Activated CD4-positive, alpha-beta T cell treated with anti-CD3 and anti-CD28 coated beads for 1 hour (primary cell): ENCODE measurements around the gene IL10RA.

ENCODE experiments used
- DNase-seq: peaks from one replicate; pipeline ENCODE4 v3.0.0-alpha.2; 2020

The IL10RA gene

DNA sequence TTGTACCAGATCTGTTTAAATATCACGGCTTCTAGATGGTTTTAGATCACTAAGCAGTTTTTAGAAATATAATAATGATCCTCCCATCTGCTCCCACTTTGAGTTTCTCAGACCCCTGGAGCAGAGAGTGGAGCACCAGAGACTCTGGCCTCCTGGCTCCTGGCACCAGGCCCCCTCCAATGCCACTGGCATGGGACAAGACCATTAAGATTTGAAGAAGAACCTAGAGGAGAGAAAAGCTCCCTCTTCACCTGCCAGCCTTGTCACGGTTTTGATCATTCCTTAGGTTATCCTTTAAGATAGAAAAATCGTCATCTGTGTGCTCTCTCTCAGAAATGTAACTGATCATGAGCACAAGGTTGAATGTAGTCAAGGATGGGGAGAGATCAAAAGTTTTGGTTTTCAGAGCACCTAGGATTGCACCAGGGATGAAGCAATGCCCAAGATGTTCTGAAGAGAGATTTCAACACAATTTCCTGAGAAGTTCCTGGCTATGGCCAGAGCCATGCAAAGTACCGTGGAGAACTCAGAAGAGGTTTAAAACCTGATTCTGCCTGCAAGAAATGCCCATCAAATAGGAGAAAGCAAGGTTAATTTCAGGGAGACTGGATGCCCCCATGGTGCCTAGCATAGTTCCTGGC is 22.2 kb downstream of the IL10RA start:
- no peak for DNase-seq

DNA sequence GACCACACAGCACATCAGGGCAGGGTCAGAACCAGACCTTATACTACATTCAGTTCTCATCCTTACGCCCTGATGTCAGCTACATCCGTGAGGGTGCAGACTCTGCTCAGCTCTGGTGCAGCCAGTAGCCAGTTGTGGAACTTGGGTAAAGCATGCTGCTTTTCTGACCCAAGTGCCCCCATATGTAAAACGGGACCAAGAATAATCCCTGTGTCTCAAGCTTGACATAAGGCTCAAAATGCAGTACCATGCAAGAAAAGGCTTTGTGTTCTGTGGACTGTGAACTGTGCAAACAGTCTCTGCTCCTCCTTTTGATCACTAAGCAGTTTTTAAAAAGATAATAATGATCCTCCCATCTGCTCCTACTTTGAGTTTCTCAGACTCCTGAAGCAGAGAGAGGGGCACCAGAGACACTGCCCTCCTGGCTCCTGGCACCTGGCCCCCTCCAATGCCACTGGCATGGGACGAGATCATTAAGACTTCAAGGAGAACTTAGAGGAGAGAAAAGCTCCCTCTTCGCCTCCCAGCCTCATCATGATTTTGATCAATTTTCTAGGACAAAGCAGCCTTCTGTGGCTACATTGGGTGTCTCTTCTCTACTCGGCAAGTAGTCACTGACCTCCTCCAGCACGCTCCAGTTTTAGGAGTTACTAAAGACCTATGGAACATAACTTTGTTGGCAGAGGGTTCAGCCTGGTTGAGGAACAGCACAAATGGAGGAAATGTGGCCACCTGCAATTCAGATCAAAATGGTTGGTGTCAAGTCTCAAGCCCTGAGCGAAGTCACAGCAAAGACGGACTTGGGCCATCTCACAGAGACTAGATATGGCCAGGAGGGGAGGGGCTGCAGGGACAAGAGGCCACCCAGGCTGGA is 23.9 kb downstream of the IL10RA start:
- no peak for DNase-seq

DNA sequence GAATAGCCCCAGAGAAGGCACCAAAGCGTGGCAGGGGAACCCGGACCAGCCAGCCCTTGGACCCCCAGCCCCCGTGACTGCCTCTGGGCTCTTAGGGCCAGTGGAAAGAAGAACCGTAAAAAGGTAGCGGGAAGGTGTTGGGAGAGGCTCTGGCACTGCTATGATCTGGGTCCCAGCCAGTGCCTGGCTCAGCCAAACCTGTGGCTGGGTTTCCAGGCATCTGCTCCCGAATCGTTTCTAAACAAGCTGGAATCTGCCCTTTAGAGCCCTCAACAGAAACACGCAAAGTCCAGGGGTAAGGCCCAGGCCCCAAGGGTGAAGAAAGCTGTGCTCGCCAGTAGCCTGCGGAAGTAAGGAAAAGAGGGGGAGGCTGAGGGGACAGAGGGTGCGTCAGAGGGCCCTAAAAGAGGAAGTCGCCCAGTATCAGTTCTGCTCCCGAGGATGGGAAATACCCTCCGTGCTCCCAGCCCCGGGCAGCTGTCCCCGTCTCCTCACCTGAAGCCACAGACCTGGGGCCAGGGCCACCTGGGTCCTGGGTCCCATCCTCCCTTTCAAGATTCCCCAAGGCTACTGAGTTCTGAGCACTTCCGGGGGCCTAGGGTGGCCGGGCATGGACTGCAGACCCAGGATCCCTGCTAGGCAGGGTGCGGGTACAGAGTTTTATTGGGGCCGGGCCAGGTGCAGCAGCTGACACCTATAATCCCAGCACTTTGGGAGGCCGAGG is 24.7 kb downstream of the IL10RA start:
- no peak for DNase-seq

DNA sequence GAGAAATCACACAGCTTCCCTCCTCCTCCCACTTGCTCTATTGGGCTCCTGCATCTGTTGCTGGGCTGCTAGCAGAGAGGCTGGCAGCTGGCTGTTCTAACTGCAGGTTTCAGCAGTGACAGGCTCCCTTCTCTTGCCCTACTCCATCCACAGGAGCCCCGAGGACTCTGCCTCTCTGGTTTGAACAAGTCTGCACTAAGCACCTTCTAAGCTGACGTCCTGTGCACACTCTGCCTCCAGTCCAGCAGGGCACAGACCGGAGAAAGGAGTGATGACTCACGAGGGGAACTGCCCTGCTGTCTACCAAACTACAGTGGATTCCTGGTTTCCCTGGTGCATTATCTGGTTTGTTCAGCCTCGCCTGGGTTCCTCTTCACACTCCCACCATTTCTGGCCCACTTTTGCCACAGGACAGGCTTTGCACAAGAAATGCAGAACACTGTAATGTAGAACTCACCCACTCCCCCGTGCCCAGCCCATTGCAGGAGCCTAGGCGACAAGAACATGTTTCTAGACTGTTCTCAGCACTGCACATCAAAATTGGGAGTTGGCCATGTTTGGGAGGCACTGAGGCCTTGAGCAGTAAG is 26.0 kb downstream of the IL10RA start:
- DNase-seq, result no peak

DNA sequence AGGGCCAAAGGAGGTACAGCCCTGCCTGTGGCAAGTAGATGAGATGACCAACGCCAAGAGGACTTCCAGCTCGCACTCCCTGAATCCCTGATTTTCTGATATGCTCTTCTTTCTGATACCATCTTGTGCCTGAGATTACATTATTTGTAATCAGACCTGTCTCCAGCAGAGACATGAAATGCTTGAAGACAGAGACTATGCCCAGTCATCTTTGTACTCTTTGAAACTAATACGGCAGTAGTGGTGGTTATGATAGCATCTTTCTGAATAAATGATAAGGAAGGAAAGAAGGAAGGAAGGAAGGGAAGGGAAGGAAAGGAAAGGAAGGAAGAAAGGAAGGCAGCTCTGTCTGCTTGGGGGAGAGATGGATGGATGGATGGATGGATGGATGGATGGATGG is 27.8 kb downstream of the IL10RA start:
- no peak for DNase-seq

DNA sequence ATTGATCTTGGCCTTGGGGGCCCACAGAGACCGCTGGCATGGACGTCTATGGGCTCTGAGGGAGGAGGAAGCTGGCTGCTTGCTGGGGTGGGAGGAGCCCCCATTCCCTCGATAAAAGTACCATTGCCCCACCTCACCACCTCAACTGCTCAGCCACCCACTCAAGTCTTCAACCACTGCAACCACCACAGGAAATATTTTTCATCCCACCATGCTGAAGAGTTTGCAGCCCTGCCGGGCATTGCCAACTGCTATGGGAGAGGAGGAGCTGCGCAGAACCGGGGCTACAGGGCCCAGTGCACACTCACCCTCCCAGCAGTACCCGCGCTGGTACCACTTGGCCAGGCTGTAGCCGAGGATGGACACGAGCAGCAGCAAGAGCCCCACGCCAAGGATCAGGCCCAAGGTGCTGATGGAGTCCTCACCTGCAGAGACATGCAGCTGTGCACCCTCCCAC is 29.2 kb downstream of the IL10RA start:
- no peak for DNase-seq

DNA sequence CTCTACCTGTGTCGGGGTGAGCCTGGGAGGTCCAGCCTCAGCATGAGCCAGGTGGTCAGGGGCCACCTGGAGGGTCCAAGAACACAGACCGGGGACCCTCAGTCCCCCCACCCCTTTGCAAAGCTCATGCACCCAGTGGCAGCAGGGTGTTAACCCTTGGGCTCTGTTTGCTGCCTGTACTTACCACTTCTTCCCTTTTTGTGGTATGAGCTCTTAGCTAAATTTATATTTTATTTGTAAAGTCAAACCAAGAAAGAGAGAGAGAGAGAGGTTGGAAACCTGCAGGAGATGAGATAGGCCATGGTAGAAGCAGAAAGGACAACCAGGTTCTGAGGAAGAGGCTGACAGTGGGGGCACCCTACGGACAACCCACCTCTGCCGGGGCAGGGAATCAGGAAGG is 29.9 kb downstream of the IL10RA start:
- DNase-seq, result no peak

DNA sequence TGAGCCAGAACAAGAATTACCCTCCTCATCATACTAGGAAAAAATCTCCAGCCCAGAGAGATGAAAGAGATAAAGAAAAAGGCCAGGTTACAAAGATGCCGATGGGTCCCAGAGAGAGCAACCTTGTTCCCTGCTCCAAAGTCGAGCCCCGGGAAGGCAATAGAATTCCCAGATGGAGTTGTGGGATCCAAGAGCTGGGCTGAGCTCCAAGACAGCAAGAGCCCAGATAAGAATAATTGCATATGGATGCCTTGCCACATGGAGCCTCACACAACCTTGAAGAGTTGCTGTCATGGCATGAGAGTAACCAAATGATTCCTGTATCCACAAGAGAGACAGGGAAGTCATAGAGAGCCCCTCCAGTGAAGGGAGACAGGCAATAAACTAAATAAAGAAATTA is 30.9 kb downstream of the IL10RA start:
- no peak for DNase-seq

DNA sequence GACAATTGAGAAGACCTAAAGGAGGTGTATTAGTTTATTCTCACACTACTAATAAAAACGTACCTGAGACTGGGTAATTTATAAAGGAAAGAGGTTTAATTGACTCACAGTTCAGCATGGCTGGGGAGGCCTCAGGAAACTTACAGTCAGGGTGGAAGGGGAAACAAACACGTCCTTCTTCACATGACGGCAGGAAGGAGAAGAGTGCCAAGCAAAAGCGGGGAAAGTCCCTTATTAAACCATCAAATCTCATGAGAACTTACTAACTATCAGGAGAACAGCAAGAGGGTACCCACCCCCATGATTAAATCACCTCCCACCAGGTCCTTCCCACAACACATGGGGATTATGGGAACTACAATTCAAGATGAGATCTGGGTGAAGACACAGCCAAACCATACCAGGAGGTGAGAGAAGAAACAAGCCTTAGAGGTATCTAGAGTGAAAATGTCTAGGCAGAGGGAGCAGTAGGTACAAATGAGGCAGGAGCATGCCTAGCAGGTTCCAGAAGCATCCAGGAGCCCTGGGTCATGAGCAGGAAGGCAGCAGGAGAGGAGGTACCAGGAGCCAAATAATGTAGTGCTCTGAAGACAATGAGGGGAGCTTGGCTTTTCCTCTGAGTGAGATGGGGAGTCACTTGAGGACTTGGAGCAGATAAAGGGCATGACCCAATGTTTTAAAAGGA is 31.6 kb downstream of the IL10RA start:
- no peak for DNase-seq

DNA sequence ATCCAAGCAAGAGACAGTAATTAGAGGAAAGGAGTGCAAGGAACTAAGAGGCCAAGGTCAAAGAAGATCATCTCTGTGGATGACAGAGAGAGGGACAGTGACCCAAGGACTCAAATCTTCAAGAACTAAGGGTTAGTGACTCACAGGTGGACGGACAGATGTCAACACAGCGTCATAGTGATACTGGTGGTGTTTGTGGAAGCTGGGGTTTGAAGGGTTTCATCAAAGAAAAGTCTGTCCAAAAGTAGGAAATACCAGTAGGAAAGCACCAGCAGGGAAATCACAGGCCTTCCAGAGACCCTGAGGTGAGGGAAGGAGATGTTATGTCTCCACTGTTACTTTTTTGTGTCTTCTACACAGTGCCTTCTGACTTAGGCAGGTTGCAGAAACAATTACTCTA is 32.2 kb downstream of the IL10RA start:
- DNase-seq, result no peak

DNA sequence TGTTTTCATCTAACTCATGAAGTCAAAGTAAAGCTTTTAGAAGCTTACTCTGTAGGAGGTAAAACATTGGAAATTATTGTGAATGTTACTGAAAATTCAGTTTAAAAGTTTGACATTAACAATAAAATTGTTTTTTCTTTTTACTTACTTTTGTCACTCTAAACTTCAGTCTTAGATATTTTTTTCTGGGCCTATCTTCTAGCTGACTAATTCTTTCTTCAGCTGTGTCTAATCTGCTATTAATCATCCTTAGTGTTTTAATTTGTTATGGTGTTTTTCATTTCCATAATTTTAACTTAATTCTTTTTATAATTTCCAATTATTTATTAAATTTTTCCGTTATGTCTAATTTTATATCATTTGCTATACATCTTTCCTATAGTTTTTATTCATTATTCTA is 35.0 kb downstream of the IL10RA start:
- DNase-seq, result no peak

DNA sequence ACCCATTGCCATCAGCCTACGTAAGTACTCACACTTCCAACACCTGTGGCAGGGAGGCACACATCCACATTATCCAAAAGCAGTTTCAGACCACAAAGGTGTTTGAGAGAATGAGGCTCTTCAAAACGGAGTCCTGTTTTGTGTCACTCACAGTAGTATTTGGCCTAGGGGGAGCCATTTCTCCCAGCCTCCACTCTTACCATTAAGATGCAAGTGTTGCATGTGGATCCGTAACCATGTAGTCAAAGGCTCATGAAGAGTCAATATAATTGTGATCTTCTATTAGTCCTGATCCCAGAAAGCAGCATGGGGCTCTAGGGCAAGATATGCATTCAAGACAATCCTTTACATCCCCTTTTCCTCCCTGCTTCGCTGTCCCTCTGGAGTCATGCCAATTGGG is 41.5 kb downstream of the IL10RA start:
- no peak for DNase-seq

DNA sequence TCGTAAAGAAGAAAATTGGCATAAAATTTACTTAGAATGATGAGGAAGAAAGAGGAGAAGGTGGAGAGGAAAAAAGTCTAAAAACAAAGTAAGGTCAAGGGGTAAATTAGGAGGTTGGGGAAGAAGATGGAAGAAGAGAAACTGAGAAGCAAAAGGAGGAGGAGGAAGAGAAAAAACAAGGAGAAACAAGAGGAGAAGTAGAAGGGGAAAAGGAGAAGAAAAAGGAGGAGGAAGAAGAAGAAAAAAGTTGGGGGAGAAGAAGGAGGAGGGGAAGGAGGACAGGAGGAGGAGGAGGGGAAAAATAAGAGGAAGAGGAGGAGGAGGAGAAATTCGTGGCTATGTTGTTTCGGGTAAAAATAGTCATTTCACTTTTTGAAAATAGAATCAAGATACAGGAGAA is 42.4 kb downstream of the IL10RA start:
- no peak for DNase-seq

DNA sequence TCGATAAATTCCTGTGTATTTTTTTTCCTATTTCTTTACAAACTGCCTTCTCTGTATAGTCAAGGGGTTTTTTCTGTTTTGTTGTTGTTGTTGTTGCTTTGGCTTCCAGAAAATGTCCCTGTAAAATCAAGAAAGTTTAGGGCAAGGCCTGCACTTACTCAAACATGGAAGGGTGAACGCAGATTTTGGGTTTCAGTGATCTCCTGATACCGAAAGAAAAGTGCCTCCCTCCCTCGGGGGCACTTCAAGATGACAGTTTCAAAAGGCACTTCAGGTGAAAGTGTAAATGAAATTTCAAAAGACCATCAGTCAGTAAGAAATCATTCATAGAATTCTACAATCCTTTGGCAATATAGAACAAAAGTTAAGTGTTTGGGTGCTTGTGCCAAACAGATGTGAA is 47.2 kb downstream of the IL10RA start:
- no peak for DNase-seq

DNA sequence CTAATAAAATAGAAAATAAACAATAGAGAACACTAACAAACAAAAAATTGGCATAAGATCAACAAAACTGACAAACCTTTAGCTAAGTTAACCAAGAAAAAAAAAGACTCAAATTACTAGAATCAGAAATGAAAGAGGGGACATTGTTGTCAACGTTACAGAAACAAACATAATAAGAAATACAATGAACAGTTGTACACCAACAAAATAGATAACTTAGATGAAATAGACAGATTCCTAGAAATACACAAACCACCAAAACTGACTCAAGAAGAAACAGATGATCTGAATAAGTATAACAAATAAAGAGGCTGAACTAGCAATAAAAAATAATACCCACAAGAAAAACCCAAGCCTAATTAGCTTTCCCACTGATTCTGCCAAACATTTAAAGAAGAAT is 55.9 kb downstream of the IL10RA start:
- DNase-seq, result no peak

DNA sequence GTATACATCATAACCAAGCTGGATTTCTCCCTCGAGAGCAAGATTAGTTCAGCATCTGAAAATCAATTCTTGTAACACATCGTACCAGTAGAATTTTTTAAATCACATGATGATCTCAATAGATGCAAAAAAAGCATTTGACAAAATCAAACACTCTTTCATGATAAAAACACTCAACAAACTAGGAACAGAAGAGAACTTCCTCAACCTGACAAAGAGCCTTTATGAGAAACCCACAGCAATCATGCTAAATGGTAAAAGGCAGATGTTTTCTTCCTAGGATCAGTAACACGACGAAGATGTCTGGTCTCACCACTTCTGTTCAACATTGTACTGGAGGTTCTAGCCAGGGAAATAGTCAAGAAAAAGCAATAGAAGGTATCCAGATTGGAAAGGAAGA is 56.6 kb downstream of the IL10RA start:
- DNase-seq, result no peak

DNA sequence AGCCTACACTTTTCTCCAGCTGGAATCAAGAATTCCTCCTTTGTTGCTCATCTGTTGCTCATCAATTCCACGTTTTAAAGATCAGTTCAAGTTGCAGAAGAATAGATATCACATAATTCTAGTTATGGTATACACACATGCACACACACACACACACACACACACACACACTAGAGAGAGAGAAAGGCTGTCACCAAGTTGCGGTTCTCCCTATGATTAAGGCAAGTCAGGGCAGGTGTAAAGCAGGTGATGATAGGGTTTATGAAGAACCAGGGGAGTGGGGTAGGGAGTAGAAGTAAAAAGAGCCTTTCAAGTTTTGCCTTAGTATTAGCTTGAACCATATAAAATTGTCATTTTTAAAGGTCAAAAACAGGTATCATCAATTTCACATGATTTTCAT is 59.0 kb downstream of the IL10RA start:
- no peak for DNase-seq

DNA sequence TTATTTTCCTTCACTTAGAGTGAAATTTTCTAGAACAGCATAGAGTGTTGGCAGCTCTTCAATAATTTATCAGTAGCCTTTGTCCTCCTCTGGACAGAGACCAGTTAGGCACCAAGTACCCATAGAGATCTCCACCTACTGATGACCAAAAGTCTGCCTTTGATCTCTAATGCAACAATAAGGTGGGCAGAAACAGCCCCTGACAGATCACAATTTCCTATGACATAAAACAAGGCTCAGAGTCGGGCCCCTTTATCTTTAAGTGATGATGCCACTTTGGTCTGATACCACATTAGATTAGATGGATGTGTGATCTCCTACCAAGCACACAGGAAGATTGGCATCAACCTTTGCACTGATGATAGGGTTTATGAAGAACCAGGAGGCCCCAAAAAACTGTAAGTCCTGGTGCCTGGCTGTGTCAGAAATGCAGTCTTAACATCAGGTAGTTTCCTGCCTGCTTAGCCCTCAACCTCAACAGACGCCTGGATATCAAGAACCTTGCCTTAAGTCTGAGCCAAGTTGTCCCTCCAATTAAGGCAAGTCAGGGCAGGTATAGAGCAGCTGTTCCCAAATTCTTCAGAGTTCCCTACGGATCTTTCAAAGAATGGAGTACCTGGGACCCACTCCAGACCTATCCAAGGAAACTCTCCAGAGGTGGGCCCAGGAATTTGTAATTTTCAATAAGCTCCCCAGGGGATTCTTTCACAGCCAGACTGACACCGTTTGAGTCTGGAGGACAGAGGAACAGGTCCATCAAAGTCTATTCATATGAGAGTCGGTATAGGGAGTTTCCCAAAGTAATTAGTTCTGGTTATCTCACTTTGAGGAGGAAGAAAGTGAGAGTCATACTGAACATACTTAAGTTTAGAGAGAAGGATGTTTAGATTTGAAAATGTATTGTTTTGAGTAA is 60.1 kb downstream of the IL10RA start:
- DNase-seq, result no peak

DNA sequence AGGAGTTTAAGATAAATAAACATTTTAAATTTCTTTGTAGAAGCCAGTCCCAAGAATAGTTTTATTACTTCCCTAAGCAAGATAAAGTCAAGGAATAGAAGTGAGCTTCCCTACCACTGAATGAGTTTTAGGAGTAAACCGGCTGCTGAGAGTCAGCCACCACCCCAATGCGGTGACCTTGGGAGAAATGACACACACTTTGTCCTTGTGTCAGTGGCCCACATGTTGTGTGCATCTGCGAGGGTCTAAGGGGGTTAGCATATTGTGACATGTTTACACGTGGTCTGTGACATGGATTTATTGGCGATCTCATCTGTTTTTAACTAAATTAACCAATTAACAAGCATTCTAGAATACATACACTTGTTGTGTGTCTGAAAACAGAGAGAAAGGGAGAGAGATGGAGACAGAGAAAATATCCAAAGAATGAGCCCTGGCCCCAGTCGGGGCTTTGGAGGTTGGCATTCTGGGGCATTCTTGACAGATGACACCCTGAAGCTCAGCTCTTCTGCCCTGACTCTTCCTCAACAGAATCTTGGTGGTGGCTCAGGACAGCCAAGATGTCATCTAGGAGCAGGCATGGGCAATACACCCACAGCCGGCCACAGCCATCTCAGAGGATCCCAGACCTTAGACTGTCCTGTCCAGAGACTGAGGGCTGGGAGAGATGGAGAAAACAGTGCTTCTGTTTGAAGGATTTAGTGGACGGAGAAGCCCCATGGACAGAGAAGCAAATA is 60.9 kb downstream of the IL10RA start:
- DNase-seq, result no peak

DNA sequence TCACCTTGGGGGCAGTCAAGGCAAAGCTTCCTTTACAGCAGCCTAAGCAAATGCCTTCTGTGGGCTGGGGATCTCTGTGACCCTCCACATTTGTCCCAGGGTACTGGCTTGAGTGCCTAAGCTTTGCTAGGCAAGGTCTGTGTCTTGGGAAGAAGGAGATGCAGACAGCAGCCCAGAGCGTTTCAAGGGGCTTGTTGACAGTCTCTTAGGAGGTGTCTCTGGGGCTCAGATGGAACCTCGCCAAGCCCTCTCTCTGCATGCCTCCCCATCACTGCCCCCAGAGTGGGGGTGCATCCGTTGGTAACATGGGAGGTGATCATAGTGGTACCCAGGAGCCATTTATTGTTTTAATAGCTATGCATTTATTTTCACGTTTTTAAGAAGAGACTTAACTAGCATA is 61.6 kb downstream of the IL10RA start:
- no peak for DNase-seq
